Small intestine (tissue), 7 donors: ENCODE data around the gene CXADR. TPM values are rescaled to one million over a fixed set of nuclear protein-coding genes. Genes with fewer than 3 reads are reported as not detected.

Experiments used
- DNase-seq, 2 donors: peaks; one replicate each; pipeline versions ENCODE4 v3.0.0 to v3.0.0-alpha.2; 2013
- FAIRE-seq: peaks from 2 replicates; lab custom pipeline; 2012; peaks lifted over from hg19 to GRCh38; lab: Jason Lieb, UNC
- H3K27ac ChIP-seq, 3 donors: one replicate each; pipeline ENCODE4 v1.5.1; 2013; ENCODE audit warnings: low read length in 2 of 3, mild to moderate bottlenecking in 2 of 3, control low read depth in 1 of 3, inconsistent platforms in 1 of 3, low read depth in 1 of 3, moderate library complexity in 1 of 3
- H3K27me3 ChIP-seq, 3 donors: one replicate each; pipeline ENCODE4 v1.6.1; 2013; ENCODE audit warnings: low read length in 3 of 3, inconsistent platforms in 1 of 3; ENCODE audit not compliant: control insufficient read depth in 3 of 3, insufficient read depth in 3 of 3
- H3K36me3 ChIP-seq, 3 donors: one replicate each; pipeline ENCODE4 v1.6.1; 2013; ENCODE audit warnings: low read length in 3 of 3, inconsistent platforms in 1 of 3, low read depth in 1 of 3, mild to moderate bottlenecking in 1 of 3, moderate library complexity in 1 of 3; ENCODE audit not compliant: control insufficient read depth in 3 of 3, insufficient read depth in 2 of 3
- H3K4me1 ChIP-seq, 3 donors: one replicate each; pipeline ENCODE4 v1.6.1; 2013; ENCODE audit warnings: low read length in 2 of 3, inconsistent platforms in 1 of 3, low read depth in 1 of 3, mild to moderate bottlenecking in 1 of 3, moderate library complexity in 1 of 3; ENCODE audit not compliant: control insufficient read depth in 3 of 3, insufficient read depth in 2 of 3
- H3K4me3 ChIP-seq, 3 donors: one replicate each; pipeline ENCODE4 v1.5.1; 2013; ENCODE audit warnings: low read length in 3 of 3, control low read depth in 1 of 3, inconsistent platforms in 1 of 3, low read depth in 1 of 3, mild to moderate bottlenecking in 1 of 3, moderate library complexity in 1 of 3
- H3K9me3 ChIP-seq, 2 donors: one replicate each; pipeline ENCODE4 v1.6.1; 2013; ENCODE audit warnings: low read depth in 1 of 2, low read length in 1 of 2; ENCODE audit not compliant: control insufficient read depth in 2 of 2, insufficient read depth in 1 of 2
- WGBS, 3 donors: extraction: QIAGEN DNeasy Blood & Tissue Kit; methylation state at CpG; one replicate each; pipeline ENCODE4 v1.1.7; 2013; 5-methylcytosine and 5-hydroxymethylcytosine counted together
- polyA plus RNA-seq, 4 donors: library from polyadenylated mRNA; stranded (reverse) in 3 of 4; unstranded in 1 of 4; fragments of 200-250 nt in 3 of 4; fragments of 120-200 nt in 1 of 4; gene quantifications; one replicate each; pipeline versions ENCODE4 v1.2.1 to v1.2.3, GENCODE V29; 2013
- donor health status: healthy with polysubstance abuse.
- donor health status: control.
- donor health status: control.
- donor health status: Bipolar disorder and iron deficiency.
- donor health status: healthy.

The CXADR gene
- polyA plus RNA-seq, 4 donors: 12.5 to 64.8 (median 35.7) TPM

DNA sequence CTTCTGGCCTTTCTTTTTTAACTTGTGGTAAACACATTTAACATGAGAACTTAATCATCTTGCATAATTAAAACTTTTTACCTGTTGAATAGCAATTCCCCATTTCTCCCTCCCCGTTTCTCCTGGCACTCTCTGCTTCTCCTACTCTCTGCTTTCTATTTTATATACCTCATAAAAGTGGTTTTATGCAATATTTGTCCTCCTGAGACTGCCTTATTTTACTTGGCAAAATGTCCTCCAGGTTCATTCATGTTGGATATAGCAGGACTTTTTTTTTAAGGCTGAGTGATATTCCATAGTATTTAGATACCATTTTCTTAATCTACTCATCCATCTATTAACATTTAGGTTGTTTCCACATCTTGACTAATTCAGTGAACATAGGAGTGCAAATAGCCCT, 64.9 kb downstream of the CXADR start:
- no peak for FAIRE-seq
- Histone ChIP-seq H3K4me3 (no peak overlapping the region), H3K36me3 (peaks cover 0 to 17% (median 2%) of the 10 kb centered on the region in 3 donors), H3K4me1 (peaks cover 0 to 7% (median 0%) of the 10 kb centered on the region in 3 donors), H3K9me3 (no peaks in the 10 kb centered on the region), H3K27me3 (no peaks in the 10 kb centered on the region), H3K27ac (no peak overlapping the region)
- WGBS, 3 donors: 81 to 82% (median 81%) methylated on average over 1 of the region's 1 CpG
- DNase-seq: no peak

DNA sequence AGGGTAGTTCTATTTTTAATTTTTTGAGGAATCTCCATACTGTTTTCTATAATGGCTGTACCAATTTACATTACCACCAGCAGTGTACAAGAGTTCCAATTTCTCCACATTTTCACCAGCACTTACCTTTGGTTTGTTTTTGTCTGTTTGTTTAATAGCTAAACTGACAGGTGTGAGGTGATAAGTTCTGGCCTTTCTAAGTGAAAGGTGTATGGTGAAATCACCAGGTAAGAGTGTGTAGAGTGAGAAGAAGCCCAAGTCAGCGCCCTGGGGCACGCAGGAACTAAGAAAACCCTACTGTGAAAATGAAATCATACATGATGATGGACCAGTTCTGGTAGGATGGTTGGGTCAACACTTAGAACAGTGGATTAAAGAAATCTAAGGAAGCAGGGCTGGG, 65.3 kb downstream of the CXADR start:
- Histone ChIP-seq H3K27ac (no peak overlapping the region), H3K36me3 (peaks cover 0 to 17% (median 4%) of the 10 kb centered on the region in 3 donors), H3K27me3 (no peaks in the 10 kb centered on the region), H3K4me3 (no peak overlapping the region), H3K4me1 (peaks cover 0 to 7% (median 0%) of the 10 kb centered on the region in 3 donors), H3K9me3 (no peaks in the 10 kb centered on the region)
- 90% methylated on average over 2 of the region's 2 CpGs for WGBS, 3 donors
- no peak for DNase-seq
- no peak for FAIRE-seq

DNA sequence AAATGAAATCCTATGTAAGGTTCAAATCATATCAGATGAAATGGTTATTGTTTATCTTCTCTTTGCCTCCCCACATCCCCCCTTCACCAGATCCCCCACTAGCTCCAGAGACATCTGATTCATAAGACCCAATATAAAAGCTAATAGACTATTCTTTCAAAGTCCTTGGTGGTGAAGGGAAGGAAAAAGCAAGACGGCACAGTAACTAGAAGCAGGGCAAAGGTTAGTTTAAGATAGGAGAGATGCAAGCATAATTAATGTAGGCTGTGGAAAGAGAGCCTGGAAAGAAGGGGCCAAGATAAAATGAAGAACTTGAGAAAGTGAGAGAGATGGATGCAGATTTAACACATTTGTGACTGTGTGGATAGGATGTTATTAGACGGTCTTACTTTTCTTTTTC, 66.0 kb downstream of the CXADR start:
- Histone ChIP-seq H3K36me3 (peaks cover 0 to 13% (median 4%) of the 10 kb centered on the region in 3 donors), H3K27me3 (no peaks in the 10 kb centered on the region), H3K9me3 (no peaks in the 10 kb centered on the region), H3K27ac (peak overlapping the region in 1 of 3 donors; percentile 44), H3K4me3 (no peak overlapping the region), H3K4me1 (peaks cover 0 to 7% (median 0%) of the 10 kb centered on the region in 3 donors)
- DNase-seq (peak; percentile 37 to 51), FAIRE-seq (no peak)
- whole genome bisulfite sequencing, 3 donors: 47 to 73% (median 56%) methylated on average over 2 of the region's 2 CpGs

DNA sequence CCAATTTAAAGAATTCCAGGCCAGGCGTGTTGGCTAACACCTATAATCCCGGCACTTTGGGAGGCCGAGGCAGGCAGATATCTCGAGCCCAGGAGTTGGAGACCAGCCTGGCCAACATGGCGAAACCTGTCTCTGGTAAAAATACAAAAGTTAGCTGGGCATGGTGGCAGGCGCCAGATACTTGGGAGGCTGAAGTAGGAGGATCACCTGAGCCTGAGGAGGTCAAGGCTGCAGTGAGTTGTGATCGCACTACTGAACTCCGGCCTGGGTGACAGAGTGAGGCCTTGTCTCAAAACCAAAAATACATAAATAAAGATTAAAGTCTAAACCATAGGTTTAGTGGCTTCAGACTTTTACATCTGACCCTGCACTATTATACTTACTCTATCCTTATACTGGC, 67.5 kb downstream of the CXADR start:
- FAIRE-seq (no peak), DNase-seq (no peak)
- no peaks in the 10 kb centered on the region for H3K9me3 ChIP-seq
- peaks cover 0 to 7% (median 0%) of the 10 kb centered on the region in 3 donors for H3K4me1 ChIP-seq
- 91 to 95% (median 94%) methylated on average over 8 of the region's 8 CpGs for WGBS, 3 donors
- H3K4me3 ChIP-seq: no peak overlapping the region
- H3K27me3 ChIP-seq: no peaks in the 10 kb centered on the region
- H3K36me3 ChIP-seq: peaks cover 0 to 11% (median 4%) of the 10 kb centered on the region in 3 donors
- no peak overlapping the region for H3K27ac ChIP-seq

DNA sequence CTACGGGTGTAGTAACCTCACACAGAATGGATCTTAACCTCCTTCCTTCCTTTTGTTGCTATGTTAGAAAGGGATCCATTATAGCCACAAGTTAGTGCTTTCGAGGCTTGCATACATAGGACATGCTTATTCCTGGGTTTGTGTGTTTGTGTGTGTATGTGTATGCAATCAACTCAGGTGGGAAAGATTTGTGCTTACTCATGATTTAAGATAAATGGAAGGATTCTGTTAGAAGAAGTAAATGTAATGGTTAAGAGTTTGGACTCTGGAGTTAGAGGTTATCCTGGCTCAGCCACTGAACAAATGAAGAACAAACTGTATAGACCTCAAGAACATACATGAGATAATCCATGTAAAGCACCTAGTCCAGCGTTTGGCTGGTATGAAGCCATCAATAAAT, 71.1 kb downstream of the CXADR start:
- Histone ChIP-seq H3K36me3 (peaks cover 0 to 11% (median 4%) of the 10 kb centered on the region in 3 donors), H3K27me3 (no peaks in the 10 kb centered on the region), H3K27ac (no peak overlapping the region), H3K9me3 (no peaks in the 10 kb centered on the region), H3K4me1 (no peaks in the 10 kb centered on the region), H3K4me3 (no peak overlapping the region)
- 71 to 83% (median 82%) methylated on average over 3 of the region's 3 CpGs for WGBS, 3 donors
- no peak for DNase-seq
- no peak for FAIRE-seq

DNA sequence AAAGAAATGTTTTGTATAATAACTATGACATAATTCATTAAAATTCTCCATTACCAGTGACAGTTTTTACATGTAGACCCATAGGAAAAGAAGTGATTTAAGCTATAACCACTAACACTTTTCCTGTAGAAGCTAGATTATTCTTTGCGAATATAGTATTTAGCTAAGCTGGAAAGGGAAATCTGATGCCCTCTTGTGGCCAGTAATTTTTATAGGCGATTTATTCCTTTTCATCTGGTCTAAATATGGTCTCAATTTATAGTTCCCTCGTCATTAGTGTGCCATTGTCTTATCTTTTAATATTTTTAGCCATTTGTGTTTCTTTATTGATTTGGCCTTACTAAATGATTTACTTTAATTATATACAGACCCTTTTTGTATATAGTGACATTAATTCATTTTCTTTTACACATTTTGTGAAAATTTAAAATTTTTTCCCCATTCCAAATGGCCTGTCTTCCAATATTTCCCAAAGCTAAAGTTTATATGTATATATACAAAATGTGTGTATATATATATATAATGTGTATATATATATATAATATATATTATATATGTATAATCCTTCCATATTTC, 73.1 kb downstream of the CXADR start:
- Histone ChIP-seq H3K36me3 (peaks cover 0 to 2% (median 2%) of the 10 kb centered on the region in 3 donors), H3K27me3 (no peaks in the 10 kb centered on the region), H3K27ac (no peak overlapping the region), H3K4me1 (no peaks in the 10 kb centered on the region), H3K4me3 (no peak overlapping the region), H3K9me3 (no peaks in the 10 kb centered on the region)
- 3 to 8% (median 6%) methylated on average over 3 of the region's 3 CpGs for WGBS, 3 donors
- FAIRE-seq: peak; percentile 30
- DNase-seq: peak; percentile 59 to 60

DNA sequence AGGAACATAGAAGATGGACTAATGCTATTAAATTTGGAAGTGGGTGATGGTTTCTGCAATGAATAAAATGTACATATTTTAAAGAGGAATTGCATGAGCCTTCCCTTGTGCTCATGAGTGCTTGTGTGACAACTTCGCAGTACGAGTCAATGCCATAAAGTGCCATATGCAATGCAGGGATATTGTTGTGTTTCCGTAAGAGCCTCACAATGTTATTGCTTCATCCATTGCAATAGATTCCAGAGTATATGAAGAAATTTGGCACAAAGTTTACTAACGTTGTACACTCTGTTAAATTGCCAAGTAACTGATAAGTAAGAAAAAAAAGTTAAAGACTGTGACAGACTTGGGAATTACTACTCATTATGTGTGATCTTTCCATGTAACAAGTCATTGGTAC, 77.6 kb downstream of the CXADR start:
- Histone ChIP-seq H3K27me3 (no peaks in the 10 kb centered on the region), H3K27ac (no peak overlapping the region), H3K9me3 (no peaks in the 10 kb centered on the region), H3K36me3 (peaks cover 0 to 5% (median 0%) of the 10 kb centered on the region in 3 donors), H3K4me3 (no peak overlapping the region), H3K4me1 (no peaks in the 10 kb centered on the region)
- 72 to 82% (median 73%) methylated on average over 4 of the region's 4 CpGs for WGBS, 3 donors
- DNase-seq (peak in 1 of 2 donors; percentile 11), FAIRE-seq (no peak)

DNA sequence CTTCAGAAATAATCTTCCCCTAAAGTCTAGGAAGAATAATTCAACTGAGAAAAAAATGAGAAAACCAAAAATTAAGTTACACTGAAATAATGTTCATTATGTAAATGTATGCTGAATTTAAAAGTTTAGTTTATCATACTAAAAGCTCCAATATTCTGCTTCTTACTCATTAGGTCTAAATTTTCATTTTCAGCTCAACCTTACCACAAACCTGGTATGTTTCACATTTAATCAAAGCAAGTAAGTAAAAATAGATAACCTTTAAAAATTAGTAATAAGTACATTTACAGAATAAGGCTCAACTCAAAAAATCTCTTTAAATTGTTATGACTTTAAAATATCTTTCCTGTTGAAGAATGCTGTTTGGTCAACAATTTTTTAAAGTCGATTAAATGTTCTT, 84.8 kb downstream of the CXADR start:
- Histone ChIP-seq H3K27ac (no peak overlapping the region), H3K36me3 (peaks cover 0 to 17% (median 11%) of the 10 kb centered on the region in 3 donors), H3K4me3 (no peak overlapping the region), H3K4me1 (no peaks in the 10 kb centered on the region), H3K9me3 (no peaks in the 10 kb centered on the region), H3K27me3 (no peaks in the 10 kb centered on the region)
- no peak for DNase-seq
- no peak for FAIRE-seq
- 71 to 81% (median 80%) methylated on average over 1 of the region's 1 CpG for WGBS, 3 donors

DNA sequence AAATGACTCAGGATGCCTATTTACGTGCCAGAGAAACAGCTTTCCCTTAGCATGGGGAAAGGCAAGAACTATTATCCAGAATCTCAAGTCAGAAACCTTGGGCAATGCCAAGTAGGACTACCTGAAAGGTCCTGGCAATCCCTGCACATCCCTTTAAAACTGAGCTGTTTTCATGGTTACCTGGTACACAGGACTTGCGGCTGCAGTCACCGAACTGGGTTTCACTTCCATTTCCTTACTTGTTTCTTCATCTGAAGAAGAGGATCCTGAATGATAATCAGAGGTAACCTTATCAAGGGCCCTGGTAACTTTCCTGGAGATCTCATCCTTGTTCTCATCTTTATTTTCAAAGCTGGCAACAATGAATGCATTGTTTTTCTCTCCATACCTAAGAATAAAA, 85.6 kb downstream of the CXADR start:
- peaks cover 0 to 17% (median 13%) of the 10 kb centered on the region in 3 donors for H3K36me3 ChIP-seq
- no peak overlapping the region for H3K4me3 ChIP-seq
- H3K9me3 ChIP-seq: no peaks in the 10 kb centered on the region
- no peak overlapping the region for H3K27ac ChIP-seq
- 71 to 81% (median 72%) methylated on average over 3 of the region's 3 CpGs for WGBS, 3 donors
- DNase-seq (peak in 1 of 2 donors; percentile 8), FAIRE-seq (no peak)
- H3K27me3 ChIP-seq: no peaks in the 10 kb centered on the region
- no peaks in the 10 kb centered on the region for H3K4me1 ChIP-seq
